HUES64 (cell line): ENCODE results near the gene ZBTB49.

Experiments used
- H3K27ac ChIP-seq: 2 replicates; pipeline ENCODE4 v1.7.0; 2013; ENCODE audit warnings: low read depth, low read length, inconsistent platforms
- H3K27me3 ChIP-seq: 2 replicates; pipeline ENCODE4 v1.6.1; 2013; ENCODE audit warnings: mild to moderate bottlenecking, low read length; ENCODE audit not compliant: insufficient read depth
- H3K36me3 ChIP-seq: 2 replicates; pipeline ENCODE4 v1.6.1; 2013; ENCODE audit warnings: mild to moderate bottlenecking, low read length; ENCODE audit not compliant: insufficient read depth
- H3K4me1 ChIP-seq: 2 replicates; pipeline ENCODE4 v1.6.1; 2013; ENCODE audit warnings: mild to moderate bottlenecking, low read length, moderate library complexity; ENCODE audit not compliant: insufficient read depth
- H3K4me3 ChIP-seq: 2 replicates; pipeline ENCODE4 v1.5.1; 2013; ENCODE audit warnings: mild to moderate bottlenecking, low read length, moderate library complexity
- H3K9ac ChIP-seq: 2 replicates; pipeline ENCODE4 v1.6.1; 2013; ENCODE audit warnings: mild to moderate bottlenecking, low read depth, low read length
- H3K9me3 ChIP-seq: 2 replicates; pipeline ENCODE4 v1.6.1; 2013; ENCODE audit warnings: low read depth, low read length; ENCODE audit not compliant: insufficient read depth
- WGBS: fragments of 150-250, 120-280 bp; methylation state at CpG from one replicate; pipeline ENCODE4 v1.1.7; 2013; ENCODE audit warnings: missing lambda C conversion rate; 5-methylcytosine and 5-hydroxymethylcytosine counted together

ZBTB49 gene

DNA sequence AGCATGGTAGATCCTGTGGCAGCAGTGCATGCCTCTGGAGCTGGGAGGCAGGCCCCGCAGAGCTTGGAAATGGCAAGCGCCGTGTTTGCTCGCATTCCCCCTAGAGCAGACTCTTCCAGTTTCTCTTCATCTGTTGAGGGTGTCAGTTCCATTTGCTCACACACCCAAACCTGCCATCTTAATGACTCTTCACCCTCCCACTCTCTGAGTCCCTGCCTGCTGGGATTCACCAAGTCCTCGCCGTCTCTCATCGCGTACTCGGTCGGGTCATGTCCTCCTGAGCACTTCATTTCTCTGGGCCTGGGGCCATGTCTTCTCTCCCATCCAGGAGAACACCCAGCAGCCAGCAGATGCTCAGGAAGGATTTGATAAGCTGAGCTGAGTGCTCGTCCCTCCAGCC, 16.9 kb downstream of the ZBTB49 start:
- WGBS: 95% methylated on average over 11 of the region's 11 CpGs
- H3K9me3 ChIP-seq: no peaks in the 10 kb centered on the region
- H3K36me3 ChIP-seq: peaks cover 30% of the 10 kb centered on the region
- no peaks in the 10 kb centered on the region for H3K27me3 ChIP-seq
- H3K9ac ChIP-seq: no peak overlapping the region
- no peak overlapping the region for H3K27ac ChIP-seq
- H3K4me1 ChIP-seq: no peaks in the 10 kb centered on the region
- H3K4me3 ChIP-seq: no peak overlapping the region

DNA sequence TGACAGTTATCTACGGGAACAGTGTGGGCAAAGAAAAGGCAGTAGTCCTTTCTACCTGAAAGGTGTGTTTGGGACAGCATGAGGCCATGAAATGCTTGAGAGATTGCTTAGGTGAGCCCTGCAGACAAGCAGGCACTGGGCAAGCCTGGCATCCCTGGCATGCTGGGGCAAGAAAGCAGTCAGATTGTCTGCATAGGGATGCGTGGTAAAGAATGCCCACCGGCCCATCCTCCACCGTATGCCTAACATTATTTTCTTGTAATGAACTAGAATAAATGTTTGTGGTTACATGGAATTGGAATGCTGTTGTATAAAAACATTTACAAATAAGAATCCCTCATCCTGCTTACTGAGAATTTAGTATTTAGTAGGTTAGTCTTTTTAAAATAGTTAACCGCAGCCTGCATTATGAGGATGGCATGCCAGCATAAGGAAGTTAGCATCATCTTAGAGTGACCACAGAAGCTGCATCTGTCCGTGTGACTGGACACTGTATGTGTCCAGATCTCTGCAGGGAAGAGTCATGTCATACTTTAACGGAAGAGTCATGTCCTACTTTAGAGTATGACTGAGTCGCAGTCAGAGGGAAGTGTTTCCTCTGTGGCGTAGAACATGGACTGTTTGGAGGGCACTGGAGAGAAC, 18.9 kb downstream of the ZBTB49 start:
- 96% methylated on average over 7 of the region's 9 CpGs for WGBS
- Histone ChIP-seq H3K27me3 (no peaks in the 10 kb centered on the region), H3K9me3 (no peaks in the 10 kb centered on the region), H3K36me3 (peaks cover 22% of the 10 kb centered on the region), H3K4me3 (no peak overlapping the region), H3K4me1 (no peaks in the 10 kb centered on the region), H3K9ac (no peak overlapping the region), H3K27ac (no peak overlapping the region)

DNA sequence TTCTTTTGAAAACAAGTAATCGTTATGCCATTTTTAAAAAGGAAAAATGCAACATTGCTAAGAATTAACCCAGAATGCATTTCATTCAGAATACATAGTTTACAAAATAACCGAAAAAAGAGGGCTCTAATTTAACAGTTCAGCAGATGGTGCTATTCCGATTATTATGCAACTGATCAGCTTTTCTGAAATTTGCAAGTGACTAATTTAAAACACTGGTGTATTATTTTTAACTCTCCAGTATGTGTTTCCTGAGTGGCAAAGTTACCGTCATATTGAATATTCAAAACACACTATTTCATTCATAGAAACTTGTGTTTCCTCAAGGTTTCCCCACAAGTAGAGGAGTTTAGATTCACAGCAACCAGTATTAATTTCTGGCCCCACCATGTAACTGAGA, 21.1 kb downstream of the ZBTB49 start:
- Histone ChIP-seq H3K9me3 (no peaks in the 10 kb centered on the region), H3K4me1 (peaks cover 4% of the 10 kb centered on the region; the same call in 1 of the 2 replicates), H3K4me3 (no peak overlapping the region), H3K9ac (no peak overlapping the region), H3K27me3 (no peaks in the 10 kb centered on the region), H3K27ac (no peak overlapping the region), H3K36me3 (peaks cover 24% of the 10 kb centered on the region)
- 94% methylated on average over 4 of the region's 4 CpGs for WGBS

DNA sequence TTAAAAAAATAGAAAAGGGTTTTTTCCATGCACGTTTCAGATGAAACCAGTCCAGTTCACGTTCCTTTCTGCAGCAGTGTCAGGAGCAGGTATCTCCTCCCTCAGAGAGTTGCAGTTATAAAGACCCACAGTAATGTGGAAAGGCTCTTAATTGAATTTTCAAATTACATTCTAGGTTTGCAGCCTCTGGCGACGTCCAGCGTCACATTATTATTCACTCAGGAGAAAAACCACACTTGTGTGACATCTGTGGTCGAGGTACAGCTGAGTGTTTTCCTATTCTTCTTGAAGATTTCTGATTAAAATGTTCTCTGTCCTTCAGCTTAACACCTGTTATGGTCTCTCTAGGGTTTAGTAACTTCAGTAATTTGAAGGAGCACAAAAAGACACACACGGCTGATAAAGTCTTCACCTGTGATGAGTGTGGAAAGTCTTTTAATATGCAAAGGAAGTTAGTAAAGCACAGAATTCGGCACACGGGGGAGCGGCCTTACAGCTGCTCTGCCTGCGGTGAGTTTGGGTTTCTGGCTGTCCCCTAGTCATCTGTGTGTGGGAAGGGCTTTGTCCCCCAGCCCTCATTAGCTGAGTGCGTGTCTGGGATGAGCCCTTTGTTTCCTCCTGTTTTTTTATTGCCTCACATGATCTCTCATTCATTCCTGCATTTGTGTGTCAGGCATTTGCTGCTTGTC, 25.6 kb downstream of the ZBTB49 start:
- H3K27ac ChIP-seq: no peak overlapping the region
- no peaks in the 10 kb centered on the region for H3K9me3 ChIP-seq
- no peak overlapping the region for H3K4me3 ChIP-seq
- H3K36me3 ChIP-seq: peaks cover 24% of the 10 kb centered on the region; the same call in 1 of the 2 replicates
- no peak overlapping the region for H3K9ac ChIP-seq
- 83% methylated on average over 12 of the region's 12 CpGs for WGBS
- H3K27me3 ChIP-seq: no peaks in the 10 kb centered on the region
- H3K4me1 ChIP-seq: peaks cover 4% of the 10 kb centered on the region; the same call in 1 of the 2 replicates

DNA sequence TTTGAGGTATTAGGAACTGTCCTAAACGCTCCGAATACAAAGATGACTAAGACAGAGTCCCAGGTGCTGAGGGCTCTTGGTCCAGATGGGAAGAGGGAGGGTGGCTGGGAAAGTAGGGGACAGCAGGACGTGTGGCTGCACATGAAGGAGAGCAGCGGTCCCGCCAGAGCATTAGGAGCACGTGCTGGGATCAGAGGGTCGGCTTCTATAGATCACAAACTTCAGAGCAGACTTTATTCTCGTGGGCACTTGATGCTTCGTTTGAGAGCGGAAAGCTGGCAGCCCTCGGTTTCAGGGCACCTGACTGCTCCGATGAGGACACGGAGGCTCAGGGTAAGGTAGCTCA, 26.1 kb downstream of the ZBTB49 start:
- WGBS: 93% methylated on average over 13 of the region's 13 CpGs
- Histone ChIP-seq H3K27me3 (no peaks in the 10 kb centered on the region), H3K9ac (no peak overlapping the region), H3K27ac (no peak overlapping the region), H3K9me3 (no peaks in the 10 kb centered on the region), H3K36me3 (peaks cover 29% of the 10 kb centered on the region; the same call in 1 of the 2 replicates), H3K4me1 (peaks cover 4% of the 10 kb centered on the region; the same call in 1 of the 2 replicates), H3K4me3 (no peak overlapping the region)

DNA sequence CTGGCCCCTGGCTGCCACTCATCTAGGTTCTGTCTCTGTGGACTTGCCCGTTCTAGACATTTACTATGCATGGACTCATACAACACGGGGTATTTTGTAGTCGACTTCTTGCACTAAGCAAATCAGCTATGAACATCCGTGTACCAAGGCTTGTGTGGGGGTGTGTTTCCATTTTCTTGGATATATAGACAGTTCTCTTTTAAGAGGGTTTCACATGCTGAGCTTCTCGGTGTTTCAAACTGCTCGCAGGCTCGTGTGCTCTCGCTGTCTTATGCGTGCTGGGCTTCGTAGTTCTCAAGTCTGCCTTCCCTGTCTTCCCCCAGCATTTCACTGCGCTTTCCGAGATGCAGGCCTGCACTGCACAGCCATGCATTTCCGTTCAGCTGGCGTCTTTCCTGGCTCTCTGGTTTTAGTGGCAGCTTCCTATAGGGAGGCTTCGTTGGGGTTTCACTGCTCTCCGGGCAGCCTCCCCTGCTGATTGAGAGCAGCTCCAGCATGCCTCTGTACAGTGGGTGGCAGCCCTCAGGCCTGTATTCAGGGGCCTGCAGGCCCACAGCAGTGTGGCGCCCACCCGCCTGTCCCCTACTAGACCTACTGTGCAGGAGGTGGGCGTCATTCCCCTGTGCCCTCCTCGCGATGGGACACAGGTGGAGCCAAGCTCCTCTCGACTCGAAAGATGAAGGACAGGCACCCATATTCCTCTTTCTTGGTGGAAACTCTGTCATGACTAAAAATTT, 27.6 kb downstream of the ZBTB49 start:
- no peak overlapping the region for H3K4me3 ChIP-seq
- no peaks in the 10 kb centered on the region for H3K9me3 ChIP-seq
- no peaks in the 10 kb centered on the region for H3K27me3 ChIP-seq
- peaks cover 37% of the 10 kb centered on the region for H3K36me3 ChIP-seq
- peaks cover 4% of the 10 kb centered on the region; the same call in 1 of the 2 replicates for H3K4me1 ChIP-seq
- no peak overlapping the region for H3K9ac ChIP-seq
- no peak overlapping the region for H3K27ac ChIP-seq
- WGBS: 95% methylated on average over 22 of the region's 23 CpGs

DNA sequence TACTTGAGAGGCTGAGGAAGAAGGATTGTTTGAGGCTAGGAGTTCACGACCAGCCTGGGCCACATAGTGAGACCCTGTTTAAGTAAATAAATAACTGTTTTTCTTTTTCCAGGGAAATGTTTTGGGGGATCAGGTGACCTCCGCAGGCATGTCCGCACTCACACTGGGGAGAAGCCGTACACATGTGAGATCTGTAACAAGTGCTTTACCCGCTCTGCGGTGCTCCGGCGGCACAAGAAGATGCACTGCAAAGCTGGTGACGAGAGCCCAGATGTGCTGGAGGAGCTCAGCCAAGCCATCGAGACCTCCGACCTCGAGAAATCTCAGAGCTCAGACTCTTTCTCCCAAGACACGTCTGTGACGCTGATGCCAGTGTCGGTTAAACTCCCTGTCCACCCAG, 30.5 kb downstream of the ZBTB49 start:
- H3K4me1 ChIP-seq: peaks cover 8% of the 10 kb centered on the region
- peaks cover 25% of the 10 kb centered on the region for H3K36me3 ChIP-seq
- H3K9ac ChIP-seq: no peak overlapping the region

DNA sequence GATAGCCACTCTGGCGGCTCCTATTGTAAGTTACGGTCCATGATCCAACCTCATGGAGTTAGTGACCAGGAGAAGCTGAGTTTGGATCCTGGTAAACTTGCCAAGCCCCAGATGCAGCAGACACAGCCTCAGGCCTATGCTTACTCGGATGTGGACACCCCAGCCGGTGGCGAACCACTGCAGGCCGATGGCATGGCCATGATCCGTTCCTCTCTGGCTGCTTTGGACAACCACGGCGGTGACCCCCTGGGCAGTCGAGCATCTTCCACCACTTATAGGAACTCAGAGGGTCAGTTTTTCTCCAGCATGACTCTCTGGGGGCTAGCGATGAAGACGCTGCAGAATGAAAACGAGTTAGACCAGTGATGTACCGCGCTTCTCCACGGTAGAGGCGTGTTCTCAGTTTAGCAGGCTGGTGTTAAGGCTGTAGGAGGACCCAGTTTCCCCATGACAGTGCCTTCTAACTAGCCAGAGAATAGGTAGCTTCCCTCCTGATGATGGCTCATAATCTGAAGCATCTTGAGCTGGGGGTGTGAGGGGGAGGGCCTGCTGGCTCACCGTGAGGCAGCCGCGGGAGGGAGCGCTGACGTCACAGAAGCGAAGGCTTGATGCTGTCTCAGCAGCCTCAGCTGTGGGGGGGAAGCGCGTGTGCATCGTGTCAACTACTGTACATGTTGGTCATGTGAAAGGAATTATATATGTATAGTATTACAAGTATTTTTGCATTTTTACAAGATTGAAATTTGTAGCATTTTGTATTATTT, 31.1 kb downstream of the ZBTB49 start:
- no peak overlapping the region for H3K9ac ChIP-seq
- peaks cover 6% of the 10 kb centered on the region; the same call in 1 of the 2 replicates for H3K4me1 ChIP-seq
- H3K36me3 ChIP-seq: peaks cover 25% of the 10 kb centered on the region
- H3K4me3 ChIP-seq: no peak overlapping the region
- H3K9me3 ChIP-seq: no peaks in the 10 kb centered on the region
- H3K27me3 ChIP-seq: no peaks in the 10 kb centered on the region
- H3K27ac ChIP-seq: no peak overlapping the region
- 95% methylated on average over 26 of the region's 26 CpGs for WGBS

More for the DNA sequence above, 30.5 kb downstream of the ZBTB49 start:
- H3K27me3 ChIP-seq: no peaks in the 10 kb centered on the region
- no peak overlapping the region for H3K4me3 ChIP-seq
- H3K27ac ChIP-seq: no peak overlapping the region
- WGBS: 95% methylated on average over 15 of the region's 15 CpGs
- no peaks in the 10 kb centered on the region for H3K9me3 ChIP-seq

DNA sequence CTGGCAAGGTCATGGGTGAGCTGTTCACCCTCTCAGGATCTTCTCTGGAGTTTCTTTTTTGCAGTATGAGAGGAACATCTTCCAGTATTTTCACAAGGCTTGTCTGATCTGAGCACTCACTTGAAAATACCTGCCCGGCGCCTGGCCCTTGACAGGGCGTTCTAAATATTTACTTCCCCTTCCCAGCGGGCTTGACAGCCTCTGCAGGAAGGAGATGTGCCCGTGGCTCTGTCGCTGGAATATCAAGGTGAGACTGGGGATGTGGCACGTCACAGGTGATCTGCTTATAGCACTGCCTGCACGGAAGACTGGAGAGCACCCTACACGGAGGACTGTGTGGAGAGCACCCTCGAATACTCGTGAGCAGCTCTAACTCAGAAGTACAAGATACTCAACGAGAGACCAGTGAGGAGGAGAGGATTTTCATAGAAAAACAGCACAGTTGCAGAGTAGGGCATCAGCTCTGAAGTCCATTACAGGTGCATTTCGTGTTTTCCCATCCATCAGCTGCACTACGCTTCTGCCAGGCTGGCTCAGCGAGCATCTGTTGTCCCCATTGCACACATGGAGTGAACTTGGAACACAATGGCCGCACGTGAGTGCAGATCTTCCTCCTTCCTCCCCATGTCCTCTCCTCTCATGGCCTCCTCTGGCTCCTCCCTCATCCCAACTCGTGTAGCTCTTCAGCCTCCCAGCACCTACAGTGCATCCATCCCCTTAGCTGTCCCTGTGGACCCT, 32.1 kb downstream of the ZBTB49 start:
- Histone ChIP-seq H3K9me3 (no peaks in the 10 kb centered on the region), H3K36me3 (peaks cover 20% of the 10 kb centered on the region), H3K9ac (no peak overlapping the region), H3K27ac (no peak overlapping the region), H3K4me1 (peaks cover 6% of the 10 kb centered on the region; the same call in 1 of the 2 replicates), H3K4me3 (no peak overlapping the region), H3K27me3 (no peaks in the 10 kb centered on the region)
- 92% methylated on average over 18 of the region's 18 CpGs for WGBS

DNA sequence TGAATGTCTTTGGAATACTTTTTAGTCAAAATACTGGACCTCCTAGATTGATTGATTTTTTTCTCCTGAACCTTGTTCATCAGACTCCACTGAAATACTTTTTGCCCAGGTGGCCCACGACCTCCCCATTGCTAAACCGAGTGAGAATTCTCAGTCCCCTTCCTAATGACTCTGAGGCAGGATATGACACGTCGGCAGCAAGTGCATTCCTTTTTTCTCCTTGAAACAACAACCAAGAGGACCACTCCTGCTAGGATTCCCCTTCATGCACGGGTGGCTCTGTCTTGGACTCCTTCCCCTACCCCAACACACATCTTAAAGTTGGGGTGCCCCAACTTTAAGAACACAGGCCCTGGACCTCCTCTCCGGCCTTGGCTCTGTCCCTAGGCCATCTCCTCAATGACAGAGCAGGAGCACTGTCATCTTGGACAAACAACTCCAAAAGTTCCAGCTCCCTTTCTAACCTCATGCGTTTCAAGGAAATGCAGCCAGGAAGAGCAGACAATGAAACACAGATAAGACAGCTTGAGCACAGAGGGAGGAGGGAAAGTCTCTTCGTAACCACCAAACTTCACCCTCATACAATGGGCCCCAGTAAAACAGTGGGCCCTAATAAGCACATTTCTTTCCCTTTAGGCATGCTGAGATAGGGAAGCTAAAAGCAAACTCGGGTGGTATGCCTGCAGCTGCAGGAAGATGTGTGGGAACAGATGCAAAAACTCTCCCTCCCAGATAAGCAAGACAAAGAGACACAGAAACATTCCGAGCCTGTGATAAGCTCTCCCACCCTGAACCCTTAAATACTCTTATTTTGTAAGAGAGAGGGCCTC, 33.9 kb downstream of the ZBTB49 start:
- Histone ChIP-seq H3K9ac (no peak overlapping the region), H3K4me1 (peaks cover 6% of the 10 kb centered on the region; the same call in 1 of the 2 replicates), H3K36me3 (peaks cover 20% of the 10 kb centered on the region), H3K4me3 (no peak overlapping the region), H3K27ac (peak overlapping the region; percentile 42; the same call in 1 of the 2 replicates), H3K27me3 (no peaks in the 10 kb centered on the region), H3K9me3 (no peaks in the 10 kb centered on the region)
- 69% methylated on average over 8 of the region's 10 CpGs for WGBS
